ENCODE data around the gene POU2F3.

DNA sequence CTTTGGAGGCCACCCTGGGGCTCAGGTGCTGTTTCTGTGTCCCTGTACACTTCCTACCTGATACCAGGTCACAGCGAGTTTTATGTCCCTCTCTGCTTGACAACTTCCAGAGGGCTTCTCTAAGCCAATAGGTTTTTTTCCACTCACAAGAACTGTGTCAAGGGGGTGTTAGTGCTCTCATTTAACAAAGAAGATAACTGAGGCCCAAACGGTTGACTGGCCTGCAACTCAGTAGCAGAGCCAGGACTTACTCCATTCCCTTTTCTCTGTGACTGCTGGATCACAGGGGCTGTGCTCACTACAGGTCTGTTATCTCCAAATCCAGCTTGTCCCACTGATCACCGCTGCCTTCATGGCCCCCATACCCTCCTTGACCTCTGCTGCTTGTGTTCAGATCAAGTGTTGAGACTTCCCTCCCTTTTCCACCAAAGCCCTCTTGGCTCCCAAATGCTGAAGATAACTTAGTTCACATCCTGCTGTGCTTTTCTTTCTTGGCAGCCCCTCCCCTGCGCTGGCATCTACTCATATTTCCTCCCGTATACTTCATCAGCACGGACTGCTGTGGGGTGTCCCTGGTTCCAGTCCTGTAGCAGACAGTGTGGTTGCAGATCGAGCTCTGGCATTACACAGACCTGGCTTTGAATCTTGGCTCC is 41.3 kb downstream of the POU2F3 start:
- TF ChIP-seq POLR2A (IDR thresholded peaks at IDR 0.05; ENCODE audit: control extremely low read depth in 1 of 2, low read depth in 2 of 2, low read length in 2 of 2), result no peak
- TF ChIP-seq, protein P1, sequence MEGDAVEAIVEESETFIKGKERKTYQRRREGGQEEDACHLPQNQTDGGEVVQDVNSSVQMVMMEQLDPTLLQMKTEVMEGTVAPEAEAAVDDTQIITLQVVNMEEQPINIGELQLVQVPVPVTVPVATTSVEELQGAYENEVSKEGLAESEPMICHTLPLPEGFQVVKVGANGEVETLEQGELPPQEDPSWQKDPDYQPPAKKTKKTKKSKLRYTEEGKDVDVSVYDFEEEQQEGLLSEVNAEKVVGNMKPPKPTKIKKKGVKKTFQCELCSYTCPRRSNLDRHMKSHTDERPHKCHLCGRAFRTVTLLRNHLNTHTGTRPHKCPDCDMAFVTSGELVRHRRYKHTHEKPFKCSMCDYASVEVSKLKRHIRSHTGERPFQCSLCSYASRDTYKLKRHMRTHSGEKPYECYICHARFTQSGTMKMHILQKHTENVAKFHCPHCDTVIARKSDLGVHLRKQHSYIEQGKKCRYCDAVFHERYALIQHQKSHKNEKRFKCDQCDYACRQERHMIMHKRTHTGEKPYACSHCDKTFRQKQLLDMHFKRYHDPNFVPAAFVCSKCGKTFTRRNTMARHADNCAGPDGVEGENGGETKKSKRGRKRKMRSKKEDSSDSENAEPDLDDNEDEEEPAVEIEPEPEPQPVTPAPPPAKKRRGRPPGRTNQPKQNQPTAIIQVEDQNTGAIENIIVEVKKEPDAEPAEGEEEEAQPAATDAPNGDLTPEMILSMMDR (IDR thresholded peaks at IDR 0.05; ENCODE audit: control extremely low read depth in 1 of 3, insufficient read depth in 1 of 3, low read depth in 1 of 3, low read length in 3 of 3), result no peak
- no peak for TF ChIP-seq RAD21 (IDR thresholded peaks at IDR 0.05 in 1 of 2, conservative IDR thresholded peaks at IDR 0.05 in 1 of 2; ENCODE audit: low read depth in 2 of 2, low read length in 2 of 2)
- TF ChIP-seq GTF2F1 (IDR thresholded peaks at IDR 0.05; ENCODE audit: borderline replicate concordance, low read depth, low read length), result no peak
- TF ChIP-seq GABPA (IDR thresholded peaks at IDR 0.05; ENCODE audit: borderline replicate concordance, insufficient read depth, low read length), result no peak
- TF ChIP-seq RXRA (IDR thresholded peaks at IDR 0.05; ENCODE audit: insufficient read depth, low read depth, low read length), result no peak
- no peak for TF ChIP-seq SP1 (IDR thresholded peaks at IDR 0.05; ENCODE audit: low read depth, low read length)
- no peak for TF ChIP-seq NRF1 (IDR thresholded peaks at IDR 0.05; ENCODE audit: low read depth, low read length)
- no peak for TF ChIP-seq RFX5 (IDR thresholded peaks at IDR 0.05; ENCODE audit: borderline replicate concordance, low read depth, low read length)
- TF ChIP-seq YY1 (IDR thresholded peaks at IDR 0.05; ENCODE audit: low read depth, low read length), result no peak
- TF ChIP-seq EP300 (IDR thresholded peaks at IDR 0.05; ENCODE audit: borderline replicate concordance in 1 of 2, low read depth in 2 of 2, low read length in 2 of 2), result no peak
- no peak for TF ChIP-seq ATF2 (IDR thresholded peaks at IDR 0.05; ENCODE audit: low read length)
- TF ChIP-seq POLR2AphosphoS5 (IDR thresholded peaks at IDR 0.05; ENCODE audit: low read depth, low read length), result no peak
- TF ChIP-seq SIX5 (IDR thresholded peaks at IDR 0.05; ENCODE audit: low read depth, low read length), result no peak
